GM19240 (cell line): ENCODE data around the gene HEATR3.
A peak's percentile ranks its signal among the peaks of the same experiment; 100 is the strongest.

Source experiments
- DNase-seq: peaks from one replicate; pipeline ENCODE4 v3.0.0; 2011; ENCODE audit warnings: low spot score; ENCODE audit not compliant: insufficient read length

Gene HEATR3

DNA sequence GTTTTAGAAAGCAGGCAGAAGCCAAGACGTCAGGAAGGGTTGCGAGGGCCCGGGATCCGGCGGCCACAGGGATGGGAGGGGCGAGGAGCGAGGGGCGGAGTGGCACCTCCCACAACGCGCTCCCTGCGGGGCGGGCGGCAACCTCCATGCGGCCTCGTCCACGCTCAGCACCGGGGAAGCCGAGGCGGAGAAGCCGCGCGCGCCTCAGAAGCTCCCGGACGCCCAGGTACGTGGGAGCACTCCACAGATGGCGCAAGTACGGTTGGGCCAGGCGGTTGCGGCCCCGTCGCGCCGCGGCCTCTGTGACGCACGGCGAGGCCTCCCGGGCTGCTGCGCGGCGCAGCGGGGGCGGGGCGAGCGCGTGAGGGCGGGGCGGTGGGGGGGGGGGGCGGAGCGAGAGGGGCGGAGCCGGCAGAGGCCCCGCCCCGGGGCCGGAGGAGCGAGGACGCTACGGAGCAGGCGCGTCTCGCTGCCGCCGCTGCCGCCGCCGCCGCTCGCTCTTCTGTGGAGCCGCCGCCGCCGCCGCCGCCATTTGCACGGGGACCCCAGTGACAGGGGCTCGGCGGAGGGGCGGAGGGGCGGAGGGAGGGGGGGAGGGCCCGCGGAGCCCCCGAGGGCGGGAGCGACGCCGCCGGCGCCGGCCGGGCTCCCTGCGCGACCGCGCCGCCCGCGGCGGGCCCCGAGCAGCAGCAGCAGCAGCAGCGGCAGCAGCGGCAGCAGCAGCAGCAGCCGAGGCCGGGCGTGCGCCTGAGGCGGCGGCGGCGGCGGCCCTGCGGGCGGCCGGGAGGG is 87.2 kb downstream of the HEATR3 start, which contains the start of gene TENT4B:
Gene TENT4B, plus strand, starts transcription at position 500 of the 789 bp plus-strand sequence. CDS start 316 bp downstream, outside the sequence.
- DNase-seq = peak; percentile 88

DNA sequence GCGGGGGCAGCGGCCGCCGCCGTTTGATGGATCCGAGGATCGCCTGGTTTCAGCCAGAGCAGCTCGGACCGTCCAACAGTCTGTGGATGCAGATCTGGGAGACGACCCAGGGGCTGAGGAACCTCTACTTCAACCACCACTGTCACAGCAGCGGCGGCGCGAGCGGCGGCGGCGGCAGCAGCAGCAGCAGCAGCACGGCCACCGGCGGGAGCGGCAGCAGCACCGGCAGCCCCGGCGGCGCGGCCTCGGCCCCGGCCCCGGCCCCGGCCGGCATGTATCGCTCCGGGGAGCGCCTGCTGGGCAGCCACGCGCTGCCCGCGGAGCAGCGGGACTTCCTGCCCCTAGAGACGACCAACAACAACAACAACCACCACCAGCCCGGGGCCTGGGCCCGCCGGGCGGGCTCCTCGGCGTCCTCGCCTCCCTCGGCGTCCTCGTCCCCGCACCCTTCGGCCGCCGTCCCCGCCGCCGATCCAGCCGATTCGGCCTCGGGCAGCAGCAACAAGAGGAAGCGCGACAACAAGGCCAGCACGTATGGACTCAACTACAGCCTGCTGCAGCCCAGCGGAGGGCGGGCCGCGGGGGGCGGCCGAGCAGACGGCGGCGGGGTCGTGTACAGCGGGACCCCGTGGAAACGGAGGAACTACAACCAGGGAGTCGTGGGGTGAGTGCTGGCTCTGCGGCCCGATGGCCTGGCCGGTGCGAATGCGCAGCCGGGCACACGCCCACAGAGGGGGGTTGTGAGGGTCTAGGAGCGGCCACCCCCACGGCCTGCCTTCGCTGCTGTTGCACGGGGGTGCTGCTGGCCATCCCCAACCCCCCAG is 88.0 kb downstream of the HEATR3 start:
- no peak for DNase-seq

DNA sequence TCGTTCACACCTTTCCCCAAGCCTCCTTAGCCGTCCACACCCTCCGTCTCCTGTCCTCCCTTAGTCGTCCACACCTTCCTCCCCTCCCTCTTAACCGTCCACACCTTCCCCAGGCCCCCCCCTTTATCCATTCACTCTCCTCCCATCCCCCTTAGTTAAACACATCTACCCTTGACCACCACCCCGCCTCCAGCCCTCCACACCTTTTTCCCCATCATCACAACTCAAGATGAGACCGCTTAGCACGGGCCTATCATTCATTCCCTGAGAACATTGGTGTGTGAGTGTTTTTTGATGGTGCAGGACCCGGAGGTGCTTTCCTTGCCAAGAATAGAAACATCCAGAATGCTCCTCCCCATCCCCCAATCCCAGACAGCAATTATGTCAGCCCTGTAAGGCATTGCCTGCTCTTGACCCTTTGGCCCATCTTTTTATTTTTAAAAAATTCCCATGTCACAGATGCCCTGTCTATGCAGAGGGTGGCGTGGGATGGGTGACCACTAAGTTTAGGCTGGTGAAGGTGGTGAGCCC is 88.7 kb downstream of the HEATR3 start:
- no peak for DNase-seq

GRCh38 chr16:50155925-50156324 is 90.2 kb downstream of the HEATR3 start:
- no peak for DNase-seq
